K562 (cell line): ENCODE data around the gene PCBP4. TPM values are rescaled to one million over a fixed set of nuclear protein-coding genes. Genes with fewer than 3 reads are reported as not detected.

Experiments used
- ARID3A ChIP-seq: IDR thresholded peaks from 2 replicates; pipeline ENCODE4 v1.6.1; 2012; ENCODE audit warnings: low read depth, low read length, improper control_type of control experiment, borderline replicate concordance
- ASH1L ChIP-seq: fragments of 450-650 bp; IDR thresholded peaks from 2 replicates; pipeline ENCODE4 v1.6.1; 2018; ENCODE audit warnings: borderline replicate concordance, mild to moderate bottlenecking, low read depth; ENCODE audit not compliant: partially characterized antibody
- E2F6 ChIP-seq, 2 experiments: IDR thresholded peaks; 2 replicates each; pipeline ENCODE4 v1.6.1; 2011; ENCODE audit warnings: borderline replicate concordance in 1 of 2, control low read depth in 1 of 2, low read depth in 1 of 2, low read length in 1 of 2, mild to moderate bottlenecking in 1 of 2, mixed read lengths in 1 of 2, moderate library complexity in 1 of 2; ENCODE audit not compliant: insufficient read depth in 1 of 2, insufficient read length in 1 of 2, poor library complexity in 1 of 2, severe bottlenecking in 1 of 2; ENCODE audit errors: extremely low read depth in 1 of 2
- KDM1A ChIP-seq, 2 experiments: fragments of 450-650 bp; IDR thresholded peaks; 2 replicates each; pipeline ENCODE4 v1.6.1; 2016; ENCODE audit warnings: mild to moderate bottlenecking in 2 of 2
- MAFF ChIP-seq: IDR thresholded peaks from 2 replicates; pipeline ENCODE4 v1.6.1; 2012; ENCODE audit warnings: low read length, improper control_type of control experiment
- NELFE ChIP-seq: IDR thresholded peaks from 2 replicates; pipeline ENCODE4 v1.6.1; 2011; ENCODE audit warnings: mild to moderate bottlenecking; ENCODE audit not compliant: insufficient read depth, insufficient read length
- PCBP1 ChIP-seq: fragments of 200-400 bp; formaldehyde crosslinking; IDR thresholded peaks from 2 replicates; pipeline ENCODE4 v1.6.1; 2018; ENCODE audit warnings: mild to moderate bottlenecking, low read depth, low read length; ENCODE audit not compliant: poor library complexity, severe bottlenecking
- TRIM25 ChIP-seq: fragments of 450-650 bp; IDR thresholded peaks from 2 replicates; pipeline ENCODE4 v1.7.0; 2016; ENCODE audit warnings: borderline replicate concordance
- ZKSCAN3 ChIP-seq: fragments of 250-450 bp; sonication (Bioruptor Pico); IDR thresholded peaks from 2 replicates; pipeline ENCODE4 v1.4.0; 2020
- ZNF316 ChIP-seq: fragments of 450-650 bp; IDR thresholded peaks from 2 replicates; pipeline ENCODE4 v1.6.1; 2016
- polyA plus RNA-seq, 8 experiments: library from polyadenylated mRNA; depleted of rRNA in 4 of 8; stranded (reverse) in 5 of 8; unstranded in 3 of 8; fragments of >200 nt; fragmentation: Nextera tagmentation in 2 of 8; fragmentation: Illumina TruSeq in 1 of 8; extraction: Ambion mirVana in 2 of 8; extraction: Trizol in 1 of 8; gene quantifications; 2 replicates each; pipeline versions ENCODE4 v1.2.1 to v1.2.3, GENCODE V29; 2011 to 2014; ENCODE audit warnings: inconsistent platforms in 1 of 8, missing spikeins in 1 of 8
- total RNA-seq, 7 experiments: library from RNA; depleted of rRNA in 6 of 7; stranded (reverse); fragments of >200 nt in 6 of 7; fragmentation: Illumina TruSeq in 2 of 7; extraction: Trizol in 2 of 7; gene quantifications; 2 replicates each; pipeline versions ENCODE4 v1.2.1 to v1.2.3, GENCODE V29; 2011 to 2021; ENCODE audit warnings: low replicate concordance in 1 of 7

PCBP4 gene
- total and polyA plus RNA-seq, 9 of the 15 experiments (the other 6 are each of a cell fraction or from before 2014, with no cell fraction given), result 0.06 to 5.8 (median 2.6) TPM

- no peak for TF ChIP-seq E2F6 (IDR thresholded peaks at IDR 0.05; ENCODE audit: borderline replicate concordance in 1 of 2, extremely low read depth in 1 of 2, insufficient read depth in 1 of 2, insufficient read length in 1 of 2, low read depth in 1 of 2, low read length in 1 of 2, poor library complexity in 1 of 2, severe bottlenecking in 1 of 2)
- no peak for TF ChIP-seq MAFF
- no peak for TF ChIP-seq ZNF316
- TF ChIP-seq ARID3A, result no peak
- no peak for TF ChIP-seq ZKSCAN3 (CRISPR knock-in tag)
- no peak for TF ChIP-seq PCBP1
- no peak for TF ChIP-seq NELFE
- no peak for TF ChIP-seq ASH1L
- TF ChIP-seq TRIM25, result no peak
- peak; percentile 32 to 37; a peak in 2 of 4 replicates for TF ChIP-seq KDM1A (IDR thresholded peaks at IDR 0.05)
Observed at GRCh38 chr3:51997172-51997571, 29.9 kb upstream of the PCBP4 start (continued).
